WTC11 (cell line): Measurements from ENCODE around the gene IFT88. TPM values are rescaled to one million over a fixed set of nuclear protein-coding genes. Genes with fewer than 3 reads are reported as not detected.

ENCODE experiments used
- ATAC-seq: fragments of 200-7000 bp; cut with Tn5 transposase; 2 replicates; pipeline ENCODE4 v1.10.0; 2021; ENCODE audit warnings: mild to moderate bottlenecking, moderate library complexity
- CTCF ChIA-PET: fragments of 300-600 bp; sonication (Branson Sonifier 250); formaldehyde crosslinking; loops from one replicate; lab custom pipeline; 2021; ENCODE audit warnings: antibody characterized with exemption; lab: Charles Lee
- POLR2A ChIA-PET: fragments of 350-600 bp; sonication (Branson Sonifier 250); formaldehyde crosslinking; loops from one replicate; lab custom pipeline; 2021; ENCODE audit warnings: antibody characterized with exemption; lab: Charles Lee
- DNase-seq: peaks from one replicate; pipeline ENCODE4 v3.0.0; 2021; ENCODE audit warnings: low spot score
- H3K27ac Mint-ChIP-seq: 2 replicates; pipeline ENCODE4 v1.8.0; 2021; ENCODE audit warnings: mixed read lengths
- H3K27me3 Mint-ChIP-seq: 2 replicates; pipeline ENCODE4 v1.8.0; 2021; ENCODE audit warnings: low read depth, mild to moderate bottlenecking, moderate library complexity, mixed read lengths
- H3K36me3 Mint-ChIP-seq: 2 replicates; pipeline ENCODE4 v1.8.0; 2021; ENCODE audit warnings: mixed read lengths
- H3K4me1 Mint-ChIP-seq: 2 replicates; pipeline ENCODE4 v1.8.0; 2022; ENCODE audit warnings: mixed read lengths
- H3K4me3 Mint-ChIP-seq: 2 replicates; pipeline ENCODE4 v1.8.0; 2021; ENCODE audit warnings: mild to moderate bottlenecking, moderate library complexity, mixed read lengths
- H3K9me3 Mint-ChIP-seq: 2 replicates; pipeline ENCODE4 v1.8.0; 2021; ENCODE audit warnings: mixed read lengths
- ATF1 ChIP-seq: sonication (generic); formaldehyde crosslinking; IDR thresholded peaks from 2 replicates; pipeline ENCODE4 v1.8.1; 2023; ENCODE audit warnings: mild to moderate bottlenecking, moderate library complexity, missing genetic modification reagents
- CREB1 ChIP-seq: sonication (generic); formaldehyde crosslinking; IDR thresholded peaks from 2 replicates; pipeline ENCODE4 v1.8.0; 2023; ENCODE audit warnings: mild to moderate bottlenecking, missing genetic modification reagents
- FOXJ3 ChIP-seq: sonication (generic); formaldehyde crosslinking; IDR thresholded peaks from 2 replicates; pipeline ENCODE4 v1.9.0; 2021; ENCODE audit warnings: missing genetic modification reagents, mild to moderate bottlenecking, borderline replicate concordance
- FOXK1 ChIP-seq: sonication (generic); formaldehyde crosslinking; IDR thresholded peaks from 2 replicates; pipeline ENCODE4 v1.8.0; 2022; ENCODE audit warnings: mild to moderate bottlenecking, moderate library complexity, missing genetic modification reagents
- HMGA2 ChIP-seq: fragments of 250-450 bp; sonication (Bioruptor Pico); IDR thresholded peaks from 2 replicates; pipeline ENCODE4 v1.4.0; 2021; ENCODE audit warnings: mild to moderate bottlenecking, moderate library complexity
- KAT7 ChIP-seq: sonication (generic); formaldehyde crosslinking; IDR thresholded peaks from 2 replicates; pipeline ENCODE4 v1.8.1; 2023; ENCODE audit warnings: missing genetic modification reagents, mild to moderate bottlenecking, borderline replicate concordance
- NR1H2 ChIP-seq: sonication (generic); formaldehyde crosslinking; IDR thresholded peaks from 2 replicates; pipeline ENCODE4 v1.9.0; 2021; ENCODE audit warnings: mild to moderate bottlenecking, moderate library complexity, missing genetic modification reagents
- PRRX2 ChIP-seq: fragments of 250-450 bp; sonication (Bioruptor Pico); IDR thresholded peaks from 2 replicates; pipeline ENCODE4 v1.8.0; 2021; ENCODE audit warnings: mild to moderate bottlenecking
- RELA ChIP-seq: sonication (generic); formaldehyde crosslinking; IDR thresholded peaks from 2 replicates; pipeline ENCODE4 v1.8.1; 2022; ENCODE audit warnings: missing genetic modification reagents, mild to moderate bottlenecking, borderline replicate concordance
- SMAD4 ChIP-seq: sonication (generic); formaldehyde crosslinking; IDR thresholded peaks from 2 replicates; pipeline ENCODE4 v1.8.0; 2022; ENCODE audit warnings: mild to moderate bottlenecking, missing genetic modification reagents
- SP1 ChIP-seq: sonication (generic); formaldehyde crosslinking; conservative IDR thresholded peaks from 2 replicates; pipeline ENCODE4 v1.8.1; 2022; ENCODE audit warnings: missing genetic modification reagents
- ZBTB21 ChIP-seq: sonication (generic); formaldehyde crosslinking; IDR thresholded peaks from 2 replicates; pipeline ENCODE4 v1.8.1; 2023; ENCODE audit warnings: mild to moderate bottlenecking, missing genetic modification reagents, borderline replicate concordance
- ZNF317 ChIP-seq: sonication (generic); formaldehyde crosslinking; IDR thresholded peaks from 2 replicates; pipeline ENCODE4 v1.8.1; 2023; ENCODE audit warnings: low read depth, mild to moderate bottlenecking, moderate library complexity, missing genetic modification reagents, borderline replicate concordance
- total RNA-seq: library from RNA; stranded (reverse); gene quantifications from 3 replicates; pipeline ENCODE4 v1.2.3, GENCODE V29; 2021
- TF ChIP-seq, protein P1 (sequence below): sonication (generic); formaldehyde crosslinking; IDR thresholded peaks from 2 replicates; pipeline ENCODE4 v1.8.1; 2022; ENCODE audit warnings: low read depth, mild to moderate bottlenecking, moderate library complexity, missing genetic modification reagents, borderline replicate concordance
- TF ChIP-seq, protein P2 (sequence below): fragments of 200-600 bp; IDR thresholded peaks from 2 replicates; pipeline ENCODE4 v1.8.0; 2022; ENCODE audit warnings: antibody characterized with exemption
- TF ChIP-seq, protein P3 (sequence below): fragments of 250-450 bp; sonication (Bioruptor Pico); IDR thresholded peaks from 2 replicates; pipeline ENCODE4 v2.1.2; 2022; ENCODE audit warnings: mild to moderate bottlenecking, moderate library complexity
- TF ChIP-seq, protein P4 (sequence below): fragments of 250-450 bp; sonication (Bioruptor Pico); IDR thresholded peaks from 2 replicates; pipeline ENCODE4 v1.9.0; 2021; ENCODE audit warnings: moderate library complexity, mild to moderate bottlenecking, inconsistent platforms, borderline replicate concordance
- TF ChIP-seq, protein P5 (sequence below): fragments of 250-450 bp; sonication (Bioruptor Pico); IDR thresholded peaks from 2 replicates; pipeline ENCODE4 v1.9.0; 2021; ENCODE audit warnings: mild to moderate bottlenecking
- TF ChIP-seq, protein P6 (sequence below): sonication (generic); formaldehyde crosslinking; IDR thresholded peaks from 2 replicates; pipeline ENCODE4 v1.8.0; 2023; ENCODE audit warnings: missing genetic modification reagents

The IFT88 gene
- total RNA-seq, 1 experiment from 2014 or later: 6.5 TPM

DNA sequence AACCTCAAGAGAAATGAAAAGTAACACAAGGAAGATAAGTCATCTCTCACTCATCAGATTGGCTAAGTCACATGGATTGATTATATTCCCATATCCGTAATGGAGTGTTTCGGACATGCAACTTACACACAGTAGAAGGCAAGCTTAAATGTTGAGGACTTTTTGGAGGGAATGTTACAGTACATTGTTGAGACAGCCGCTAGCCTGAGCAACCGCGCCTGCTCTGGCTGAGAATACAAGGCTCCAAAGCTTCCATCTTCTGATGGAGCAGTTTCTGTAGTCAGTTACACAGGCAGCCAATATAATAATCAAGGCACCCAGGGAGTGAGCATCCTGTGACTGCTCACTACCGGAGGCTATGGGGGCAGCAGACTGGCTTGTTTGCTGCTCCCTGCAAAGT is 40.3 kb upstream of the IFT88 start:
- Mint-ChIP-seq H3K27ac (no peak overlapping the region), H3K4me3 (peak overlapping the region; percentile 69; the same call in 1 of the 2 replicates), H3K27me3 (peaks cover 69% of the 10 kb centered on the region)
- POLR2A ChIA-PET: interaction anchor here (0.6 to 1.0 kb wide), 2 partner anchors 173 to 546 kb away, joined by 3 to 5 read pairs; no protein-coding TSS in a partner anchor
- CTCF ChIA-PET: interaction anchor here (1.3 to 2.6 kb wide), 2 partner anchors 33 to 36 kb away, joined by 4 to 8 read pairs; no protein-coding TSS in a partner anchor
- ATAC-seq: no peak
- no peak for DNase-seq
- TF ChIP-seq, protein P1, sequence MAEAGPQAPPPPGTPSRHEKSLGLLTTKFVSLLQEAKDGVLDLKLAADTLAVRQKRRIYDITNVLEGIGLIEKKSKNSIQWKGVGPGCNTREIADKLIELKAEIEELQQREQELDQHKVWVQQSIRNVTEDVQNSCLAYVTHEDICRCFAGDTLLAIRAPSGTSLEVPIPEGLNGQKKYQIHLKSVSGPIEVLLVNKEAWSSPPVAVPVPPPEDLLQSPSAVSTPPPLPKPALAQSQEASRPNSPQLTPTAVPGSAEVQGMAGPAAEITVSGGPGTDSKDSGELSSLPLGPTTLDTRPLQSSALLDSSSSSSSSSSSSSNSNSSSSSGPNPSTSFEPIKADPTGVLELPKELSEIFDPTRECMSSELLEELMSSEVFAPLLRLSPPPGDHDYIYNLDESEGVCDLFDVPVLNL: no peak
- TF ChIP-seq, protein P2, sequence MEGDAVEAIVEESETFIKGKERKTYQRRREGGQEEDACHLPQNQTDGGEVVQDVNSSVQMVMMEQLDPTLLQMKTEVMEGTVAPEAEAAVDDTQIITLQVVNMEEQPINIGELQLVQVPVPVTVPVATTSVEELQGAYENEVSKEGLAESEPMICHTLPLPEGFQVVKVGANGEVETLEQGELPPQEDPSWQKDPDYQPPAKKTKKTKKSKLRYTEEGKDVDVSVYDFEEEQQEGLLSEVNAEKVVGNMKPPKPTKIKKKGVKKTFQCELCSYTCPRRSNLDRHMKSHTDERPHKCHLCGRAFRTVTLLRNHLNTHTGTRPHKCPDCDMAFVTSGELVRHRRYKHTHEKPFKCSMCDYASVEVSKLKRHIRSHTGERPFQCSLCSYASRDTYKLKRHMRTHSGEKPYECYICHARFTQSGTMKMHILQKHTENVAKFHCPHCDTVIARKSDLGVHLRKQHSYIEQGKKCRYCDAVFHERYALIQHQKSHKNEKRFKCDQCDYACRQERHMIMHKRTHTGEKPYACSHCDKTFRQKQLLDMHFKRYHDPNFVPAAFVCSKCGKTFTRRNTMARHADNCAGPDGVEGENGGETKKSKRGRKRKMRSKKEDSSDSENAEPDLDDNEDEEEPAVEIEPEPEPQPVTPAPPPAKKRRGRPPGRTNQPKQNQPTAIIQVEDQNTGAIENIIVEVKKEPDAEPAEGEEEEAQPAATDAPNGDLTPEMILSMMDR: no peak
- TF ChIP-seq ZBTB21 (CRISPR knock-in tag) (no peak), FOXK1 (no peak), CREB1 (CRISPR knock-in tag) (no peak), ZNF317 (CRISPR knock-in tag) (no peak), SP1 (CRISPR knock-in tag) (no peak), FOXJ3 (CRISPR knock-in tag) (no peak), RELA (CRISPR knock-in tag) (no peak), HMGA2 (no peak), KAT7 (CRISPR knock-in tag) (no peak), PRRX2 (no peak), NR1H2 (CRISPR knock-in tag) (no peak), SMAD4 (no peak), ATF1 (CRISPR knock-in tag) (no peak)
- TF ChIP-seq, protein P3, sequence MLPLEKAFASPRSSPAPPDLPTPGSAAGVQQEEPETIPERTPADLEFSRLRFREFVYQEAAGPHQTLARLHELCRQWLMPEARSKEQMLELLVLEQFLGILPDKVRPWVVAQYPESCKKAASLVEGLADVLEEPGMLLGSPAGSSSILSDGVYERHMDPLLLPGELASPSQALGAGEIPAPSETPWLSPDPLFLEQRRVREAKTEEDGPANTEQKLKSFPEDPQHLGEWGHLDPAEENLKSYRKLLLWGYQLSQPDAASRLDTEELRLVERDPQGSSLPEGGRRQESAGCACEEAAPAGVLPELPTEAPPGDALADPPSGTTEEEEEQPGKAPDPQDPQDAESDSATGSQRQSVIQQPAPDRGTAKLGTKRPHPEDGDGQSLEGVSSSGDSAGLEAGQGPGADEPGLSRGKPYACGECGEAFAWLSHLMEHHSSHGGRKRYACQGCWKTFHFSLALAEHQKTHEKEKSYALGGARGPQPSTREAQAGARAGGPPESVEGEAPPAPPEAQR (CRISPR knock-in tag): no peak
- TF ChIP-seq, protein P4, sequence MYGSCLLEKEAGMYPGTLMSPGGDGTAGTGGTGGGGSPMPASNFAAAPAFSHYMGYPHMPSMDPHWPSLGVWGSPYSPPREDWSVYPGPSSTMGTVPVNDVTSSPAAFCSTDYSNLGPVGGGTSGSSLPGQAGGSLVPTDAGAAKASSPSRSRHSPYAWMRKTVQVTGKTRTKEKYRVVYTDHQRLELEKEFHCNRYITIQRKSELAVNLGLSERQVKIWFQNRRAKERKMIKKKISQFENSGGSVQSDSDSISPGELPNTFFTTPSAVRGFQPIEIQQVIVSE (CRISPR knock-in tag): no peak
- TF ChIP-seq, protein P5, sequence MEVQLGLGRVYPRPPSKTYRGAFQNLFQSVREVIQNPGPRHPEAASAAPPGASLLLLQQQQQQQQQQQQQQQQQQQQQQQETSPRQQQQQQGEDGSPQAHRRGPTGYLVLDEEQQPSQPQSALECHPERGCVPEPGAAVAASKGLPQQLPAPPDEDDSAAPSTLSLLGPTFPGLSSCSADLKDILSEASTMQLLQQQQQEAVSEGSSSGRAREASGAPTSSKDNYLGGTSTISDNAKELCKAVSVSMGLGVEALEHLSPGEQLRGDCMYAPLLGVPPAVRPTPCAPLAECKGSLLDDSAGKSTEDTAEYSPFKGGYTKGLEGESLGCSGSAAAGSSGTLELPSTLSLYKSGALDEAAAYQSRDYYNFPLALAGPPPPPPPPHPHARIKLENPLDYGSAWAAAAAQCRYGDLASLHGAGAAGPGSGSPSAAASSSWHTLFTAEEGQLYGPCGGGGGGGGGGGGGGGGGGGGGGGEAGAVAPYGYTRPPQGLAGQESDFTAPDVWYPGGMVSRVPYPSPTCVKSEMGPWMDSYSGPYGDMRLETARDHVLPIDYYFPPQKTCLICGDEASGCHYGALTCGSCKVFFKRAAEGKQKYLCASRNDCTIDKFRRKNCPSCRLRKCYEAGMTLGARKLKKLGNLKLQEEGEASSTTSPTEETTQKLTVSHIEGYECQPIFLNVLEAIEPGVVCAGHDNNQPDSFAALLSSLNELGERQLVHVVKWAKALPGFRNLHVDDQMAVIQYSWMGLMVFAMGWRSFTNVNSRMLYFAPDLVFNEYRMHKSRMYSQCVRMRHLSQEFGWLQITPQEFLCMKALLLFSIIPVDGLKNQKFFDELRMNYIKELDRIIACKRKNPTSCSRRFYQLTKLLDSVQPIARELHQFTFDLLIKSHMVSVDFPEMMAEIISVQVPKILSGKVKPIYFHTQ (CRISPR knock-in tag): no peak
- TF ChIP-seq, protein P6, sequence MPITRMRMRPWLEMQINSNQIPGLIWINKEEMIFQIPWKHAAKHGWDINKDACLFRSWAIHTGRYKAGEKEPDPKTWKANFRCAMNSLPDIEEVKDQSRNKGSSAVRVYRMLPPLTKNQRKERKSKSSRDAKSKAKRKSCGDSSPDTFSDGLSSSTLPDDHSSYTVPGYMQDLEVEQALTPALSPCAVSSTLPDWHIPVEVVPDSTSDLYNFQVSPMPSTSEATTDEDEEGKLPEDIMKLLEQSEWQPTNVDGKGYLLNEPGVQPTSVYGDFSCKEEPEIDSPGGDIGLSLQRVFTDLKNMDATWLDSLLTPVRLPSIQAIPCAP (CRISPR knock-in tag): no peak
- TF ChIP-seq, all 79 proteins: peak for 0
- 0 out of 2 replicates have a peak, but pooled peaks cover 3% of the 10 kb centered on the region for H3K36me3 Mint-ChIP-seq
- H3K9me3 Mint-ChIP-seq: peaks cover 13% of the 10 kb centered on the region
- H3K4me1 Mint-ChIP-seq: peaks cover 22% of the 10 kb centered on the region
